ENCODE results near the gene STAC3. TPM values are rescaled to one million over a fixed set of nuclear protein-coding genes. Genes with fewer than 3 reads are reported as not detected.

STAC3 gene
- total and polyA plus RNA-seq, 10 of the 15 experiments (the other 5 are each of a cell fraction or from before 2014, with no cell fraction given), result 0.49 to 9.9 (median 3.8) TPM

GRCh38 chr12:57238854-57239554 is 12.0 kb downstream of the STAC3 start (continued):
- TF ChIP-seq YBX1 (IDR thresholded peaks at IDR 0.05) (no peak), TARDBP (IDR thresholded peaks at IDR 0.05; ENCODE audit: borderline replicate concordance) (no peak), IKZF1 (conservative IDR thresholded peaks at IDR 0.05) (peak; percentile 71), ZNF687 (IDR thresholded peaks at IDR 0.05) (peak; percentile 36), PBX3 (IDR thresholded peaks at IDR 0.05; ENCODE audit: insufficient replicate concordance, low read depth, low read length) (peak; percentile 48), NBN (IDR thresholded peaks at IDR 0.05) (peak; percentile 34; the same call in 1 of the 2 replicates)

Data from GM12878 (cell line).